IPS DF 19.7 (cell line): ENCODE measurements around the gene NOP9.
"Not testable (repeated sequence)": the region's sequence is repeated elsewhere in the genome, so short reads cannot be mapped to it uniquely, and the experiment has no call there.

ENCODE experiments used
- DNase-seq: peaks from one replicate; pipeline ENCODE4 v3.0.0-alpha.2; 2013; ENCODE audit warnings: low read depth, low spot score

NOP9 gene

GRCh38 chr14:24327303-24327702 is 27.7 kb downstream of the NOP9 start:
- no peak for DNase-seq

DNA sequence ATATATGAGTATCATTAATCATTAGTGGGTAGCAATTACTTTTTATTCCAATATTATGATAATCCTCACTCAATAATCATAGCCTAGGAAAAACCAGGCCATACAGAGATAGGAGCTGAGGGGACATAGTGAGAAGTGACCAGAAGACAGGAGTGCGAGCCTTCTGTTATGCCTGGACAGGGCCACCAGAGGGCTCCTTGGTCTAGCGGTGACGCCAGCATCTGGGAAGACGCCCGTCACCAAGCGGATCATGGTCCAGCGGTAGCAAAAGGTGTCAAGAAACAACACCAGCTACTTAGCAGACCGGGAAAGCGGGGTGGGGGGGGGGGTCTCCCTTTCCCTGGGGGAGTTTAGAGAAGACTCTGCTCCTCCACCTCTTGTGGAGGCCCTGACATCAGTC is 28.3 kb downstream of the NOP9 start:
- not testable (repeated sequence) for DNase-seq

GRCh38 chr14:24329073-24329663 is 29.5 kb downstream of the NOP9 start:
- no peak for DNase-seq

DNA sequence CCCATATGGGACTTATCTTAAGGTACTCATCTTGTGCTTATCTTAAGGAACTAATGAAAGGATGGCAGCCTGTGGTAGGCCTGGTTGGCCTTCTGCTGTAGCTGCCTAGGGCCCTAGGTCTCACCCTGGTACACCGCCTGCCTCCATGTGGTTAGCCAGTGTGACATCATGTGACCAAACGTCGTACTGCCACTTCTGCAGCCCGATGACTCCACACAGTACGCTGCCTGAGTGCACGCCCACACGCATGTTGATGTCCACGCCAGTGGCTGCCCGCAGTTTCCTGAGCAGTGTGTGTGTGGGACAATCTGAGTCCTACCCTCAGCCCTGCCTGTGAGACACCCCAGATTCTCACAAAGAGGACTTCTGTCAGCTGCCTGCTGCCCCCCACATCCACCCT is 30.1 kb downstream of the NOP9 start:
- no peak for DNase-seq

GRCh38 chr14:24330973-24331674 is 31.5 kb downstream of the NOP9 start:
- no peak for DNase-seq

DNA sequence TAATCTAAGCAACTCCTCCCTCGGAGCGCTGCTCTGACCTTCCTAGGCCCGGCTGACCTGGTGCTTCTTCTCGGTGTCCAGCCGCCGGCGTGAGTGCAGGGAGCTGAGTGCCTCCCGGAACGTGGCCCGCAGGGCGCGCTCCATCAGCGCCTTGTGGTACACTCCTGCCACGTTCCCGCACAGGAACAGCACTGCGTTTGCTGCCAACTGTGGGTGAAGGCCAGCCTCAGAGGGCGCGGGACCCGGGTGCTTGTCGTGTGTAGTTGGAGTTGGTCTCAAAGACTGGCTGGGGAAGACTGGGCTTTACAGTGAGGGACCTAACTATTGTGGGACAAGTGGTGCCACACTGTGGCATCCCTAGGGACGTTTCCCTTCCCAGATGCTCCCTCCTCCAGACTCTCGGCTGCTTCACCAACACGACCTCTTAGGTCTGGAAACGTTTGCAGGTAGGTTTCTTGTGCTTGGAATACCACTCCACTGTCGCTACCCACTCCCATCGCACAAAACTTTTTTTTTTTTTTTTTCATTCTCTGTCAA is 32.1 kb downstream of the NOP9 start:
- no peak for DNase-seq

DNA sequence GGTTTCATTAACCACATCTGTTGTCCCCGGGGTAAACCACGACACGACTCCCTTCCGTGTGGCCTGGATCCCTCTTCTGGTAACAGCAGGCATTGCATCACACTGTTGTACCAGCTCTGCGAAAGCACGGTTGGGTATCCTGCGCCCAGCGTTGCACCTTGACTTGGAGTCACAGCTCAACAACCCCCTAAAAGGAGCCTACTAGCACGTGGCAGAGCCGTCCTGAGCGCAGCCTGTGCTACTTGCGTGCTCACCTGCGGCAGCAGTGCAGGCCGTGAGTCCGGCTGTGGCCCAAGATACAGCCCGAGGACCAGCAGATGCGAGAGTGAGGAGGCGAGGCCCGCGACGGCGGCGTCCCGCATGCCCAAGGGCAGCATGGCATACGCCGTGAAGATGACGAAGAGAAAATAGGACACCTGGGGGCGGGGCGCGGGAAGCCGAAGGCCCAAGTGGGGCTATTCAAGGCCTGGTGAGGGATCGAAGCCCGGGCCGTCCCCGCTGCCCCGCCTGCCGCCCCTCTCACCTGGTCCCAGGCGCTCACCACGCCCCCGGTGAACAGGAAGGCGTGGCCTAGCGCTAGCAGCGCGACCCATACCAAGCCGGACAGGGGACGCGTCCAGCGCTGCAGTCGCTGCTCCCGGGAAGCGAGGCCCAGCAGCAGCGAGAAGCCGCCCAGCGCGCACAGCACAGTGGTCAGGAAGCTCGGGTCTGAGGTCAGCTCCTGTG is 32.8 kb downstream of the NOP9 start:
- no peak for DNase-seq

- no peak for DNase-seq
Measured at GRCh38 chr14:24334431-24335291, 35.0 kb downstream of the NOP9 start, which contains the start of gene ADCY4. Gene ADCY4, minus strand, starts transcription at chr14:24335071. Its CDS starts 419 bp downstream, at chr14:24334652.

DNA sequence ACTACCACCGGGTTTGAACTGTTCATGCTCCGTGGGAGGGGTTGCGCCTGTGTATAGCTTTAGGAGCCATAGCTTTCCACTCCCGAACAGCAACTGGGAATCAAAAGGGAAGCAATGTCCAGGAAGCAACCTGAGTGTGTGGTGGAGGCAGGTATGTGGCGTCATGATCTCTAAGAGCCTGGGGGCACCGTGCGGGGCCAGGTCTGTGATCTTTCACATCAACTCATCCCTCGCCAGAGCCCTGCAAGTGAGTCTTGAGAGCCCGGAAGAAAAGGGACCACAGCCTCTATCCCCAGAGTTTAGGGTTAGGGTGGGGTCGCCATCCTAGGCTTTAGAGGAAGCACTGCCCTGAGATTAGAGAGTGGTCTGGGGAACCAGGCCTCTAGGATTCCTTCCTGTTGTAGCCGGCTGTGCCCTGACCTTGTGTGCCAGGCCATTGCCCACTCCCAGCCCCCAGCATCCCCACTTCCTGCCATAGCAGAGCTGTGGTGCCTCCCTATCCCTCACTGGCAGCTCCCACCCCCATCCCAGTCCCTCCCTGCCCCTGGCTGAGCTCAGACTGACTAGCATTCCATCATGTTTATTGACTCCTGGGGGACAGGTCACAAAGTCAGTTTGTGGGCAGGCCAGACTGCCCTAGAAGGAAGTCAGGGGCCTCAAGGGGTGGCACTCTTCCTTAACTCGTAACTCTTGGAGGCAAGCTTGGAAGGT is 36.0 kb downstream of the NOP9 start:
- no peak for DNase-seq

DNA sequence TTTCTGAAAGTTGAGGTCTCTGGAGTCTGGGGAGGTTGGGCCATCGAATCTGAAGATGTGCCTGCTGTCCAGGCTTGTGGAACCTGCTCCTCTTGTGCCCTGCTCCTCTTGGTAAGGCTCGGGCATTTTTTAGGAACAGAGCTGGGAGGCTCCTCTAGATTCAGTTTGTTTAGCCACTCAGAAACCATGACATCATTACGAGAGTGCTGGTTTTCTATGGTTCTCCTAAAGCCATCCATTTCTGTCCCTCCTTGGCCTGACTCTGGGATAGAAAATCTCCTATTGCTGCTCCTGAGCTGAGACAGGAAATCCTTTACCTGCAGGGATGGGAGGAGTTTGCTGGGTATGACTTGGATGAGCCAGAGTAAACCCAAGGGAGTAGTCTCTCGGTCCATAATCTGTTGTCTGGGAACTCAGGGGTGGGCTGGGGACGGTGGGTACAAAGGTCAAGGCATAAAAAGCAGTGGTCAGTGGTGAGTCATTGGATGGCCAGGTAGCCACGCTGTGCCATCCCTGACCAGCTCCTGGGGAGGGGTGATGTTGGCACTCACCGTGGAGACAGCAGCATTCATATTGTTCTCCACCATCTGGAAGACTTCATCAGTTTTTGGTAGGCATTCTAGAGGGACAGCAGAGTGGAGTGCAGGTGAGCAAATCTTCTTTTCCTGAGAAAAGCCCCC is 37.6 kb downstream of the NOP9 start:
- no peak for DNase-seq

GRCh38 chr14:24337824-24338175 is 38.1 kb downstream of the NOP9 start:
- no peak for DNase-seq

DNA sequence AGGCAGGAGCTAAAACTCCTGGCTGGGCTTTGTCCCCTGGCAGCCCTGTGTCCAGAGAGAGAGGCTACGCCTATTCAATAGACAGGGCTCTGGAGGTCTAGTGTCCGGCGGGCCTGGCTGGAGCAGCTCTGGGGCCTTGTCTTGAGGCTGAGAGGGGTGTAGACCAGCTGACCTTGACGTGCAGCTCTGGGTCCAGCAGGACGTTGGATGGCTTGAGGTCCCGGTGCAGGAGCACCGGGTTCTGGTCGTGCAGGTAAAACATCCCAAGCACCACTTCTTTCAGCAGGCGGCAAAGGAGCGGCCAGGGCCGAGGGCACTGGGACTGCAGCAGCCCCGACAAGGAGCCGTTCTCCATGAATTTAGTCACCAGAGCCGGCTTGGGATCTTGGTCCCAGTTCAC is 39.2 kb downstream of the NOP9 start:
- DNase-seq, result no peak

- DNase-seq, result no peak
Measured at GRCh38 chr14:24339284-24340151, 39.9 kb downstream of the NOP9 start, which contains the start of gene RIPK3. Gene RIPK3, minus strand, starts transcription at chr14:24339991. Its CDS starts 165 bp downstream, at chr14:24339826.

GRCh38 chr14:24340606-24341005 is 41.0 kb downstream of the NOP9 start:
- DNase-seq, result no peak

- no peak for DNase-seq
Measured at GRCh38 chr14:24342889-24343288, 43.2 kb downstream of the NOP9 start.

DNA sequence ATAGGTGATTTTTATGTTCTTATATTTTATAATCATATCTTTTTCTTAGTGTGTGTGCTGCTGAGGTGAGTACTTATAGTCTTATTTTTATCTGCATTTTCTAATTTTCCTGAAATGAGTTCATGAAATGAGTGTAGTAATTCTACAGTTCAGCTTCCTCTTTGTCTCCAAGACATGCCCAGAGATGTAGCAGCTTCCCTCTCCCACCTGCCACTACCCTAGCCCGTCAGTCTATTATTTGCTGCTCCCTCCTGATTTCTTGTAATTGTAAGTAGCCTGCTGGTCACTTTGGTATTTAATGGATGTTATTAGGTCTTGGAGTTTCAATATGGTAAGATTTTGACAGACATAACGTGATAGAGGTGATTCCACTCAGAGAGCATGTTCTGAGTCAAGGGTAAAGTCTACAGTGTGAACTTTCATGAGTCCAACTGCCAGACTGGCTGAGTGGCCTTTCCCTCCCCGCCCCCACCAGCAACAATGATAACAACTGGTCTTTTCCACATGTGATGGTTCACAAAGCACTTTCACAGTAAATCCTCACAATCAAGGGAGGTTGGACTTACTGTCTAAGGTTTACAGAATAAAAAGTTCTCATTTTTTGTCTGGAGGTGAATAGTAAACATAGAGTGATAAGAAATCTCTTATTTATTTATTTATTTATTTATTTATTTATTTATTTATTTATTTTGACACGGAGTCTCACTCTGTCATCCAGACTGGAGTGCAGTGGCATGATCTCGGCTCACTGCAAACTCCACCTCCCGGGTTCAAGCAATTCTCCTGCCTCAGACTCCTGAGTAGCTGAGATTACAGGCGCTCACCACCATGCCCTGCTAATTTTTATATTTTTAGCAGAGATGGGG is 44.4 kb downstream of the NOP9 start:
- no peak for DNase-seq

- no peak for DNase-seq
Measured at GRCh38 chr14:24347134-24347533, 47.5 kb downstream of the NOP9 start.

DNA sequence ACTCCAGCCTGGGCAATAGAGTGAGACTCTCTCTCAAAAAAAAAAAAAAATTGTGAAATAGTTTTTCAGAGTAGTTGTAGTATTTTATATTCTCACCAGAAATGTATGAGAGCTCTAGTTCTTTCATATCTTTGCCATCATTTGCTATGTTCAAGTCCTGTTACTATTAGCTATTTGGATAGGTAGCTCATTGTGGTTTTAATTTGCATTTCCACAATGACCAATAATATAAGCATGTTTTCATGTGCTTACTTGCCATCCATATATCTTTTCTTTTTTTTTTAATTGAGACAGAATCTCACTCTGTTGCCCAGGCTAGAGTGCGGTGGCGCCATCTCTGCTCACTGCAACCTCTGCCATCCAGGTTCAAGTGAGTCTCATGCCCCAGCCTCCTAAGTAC is 48.5 kb downstream of the NOP9 start:
- no peak for DNase-seq
